ENCODE results near the gene BLTP3B.

The BLTP3B gene

GRCh38 chr12:100114574-100114973, 28.1 kb downstream of the BLTP3B start:
- DNase-seq = no peak

- no peak for DNase-seq
These were observed 32.4 kb downstream of the BLTP3B start for GRCh38 chr12:100110276-100110675.

GRCh38 chr12:100106861-100107260, 35.8 kb downstream of the BLTP3B start:
- DNase-seq = no peak

- DNase-seq = no peak
These were observed 37.0 kb downstream of the BLTP3B start for GRCh38 chr12:100105661-100106060.

- DNase-seq = no peak
These were observed 41.7 kb downstream of the BLTP3B start for GRCh38 chr12:100101000-100101399.

Data from NCI-H345 (cell line).